Measurements from ENCODE around the gene SYNGR2.

Gene SYNGR2

GRCh38 chr17:78208486-78208885 lies 40.1 kb downstream of the SYNGR2 start:
- DNase-seq = no peak

GRCh38 chr17:78210111-78210510 lies 41.7 kb downstream of the SYNGR2 start:
- no peak for DNase-seq

DNA sequence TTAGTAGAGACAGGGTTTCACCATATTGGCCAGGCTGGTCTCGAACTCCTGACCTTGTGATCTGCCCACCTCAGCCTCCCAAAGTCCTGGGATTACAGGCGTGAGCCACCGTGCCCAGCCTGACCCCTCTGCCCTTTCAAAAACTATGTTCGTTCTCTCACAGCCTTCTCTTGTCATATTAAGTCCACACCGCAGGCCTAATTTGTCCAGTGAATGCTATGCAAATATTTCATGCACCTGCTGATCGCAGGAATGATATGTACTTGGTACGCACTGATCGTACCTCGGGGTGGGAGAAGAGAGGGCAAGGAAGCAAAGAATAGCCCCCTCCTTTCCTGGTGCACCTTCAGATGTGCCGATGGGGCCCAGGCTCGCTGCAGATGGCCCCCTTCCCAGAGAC lies 42.7 kb downstream of the SYNGR2 start:
- no peak for DNase-seq

DNA sequence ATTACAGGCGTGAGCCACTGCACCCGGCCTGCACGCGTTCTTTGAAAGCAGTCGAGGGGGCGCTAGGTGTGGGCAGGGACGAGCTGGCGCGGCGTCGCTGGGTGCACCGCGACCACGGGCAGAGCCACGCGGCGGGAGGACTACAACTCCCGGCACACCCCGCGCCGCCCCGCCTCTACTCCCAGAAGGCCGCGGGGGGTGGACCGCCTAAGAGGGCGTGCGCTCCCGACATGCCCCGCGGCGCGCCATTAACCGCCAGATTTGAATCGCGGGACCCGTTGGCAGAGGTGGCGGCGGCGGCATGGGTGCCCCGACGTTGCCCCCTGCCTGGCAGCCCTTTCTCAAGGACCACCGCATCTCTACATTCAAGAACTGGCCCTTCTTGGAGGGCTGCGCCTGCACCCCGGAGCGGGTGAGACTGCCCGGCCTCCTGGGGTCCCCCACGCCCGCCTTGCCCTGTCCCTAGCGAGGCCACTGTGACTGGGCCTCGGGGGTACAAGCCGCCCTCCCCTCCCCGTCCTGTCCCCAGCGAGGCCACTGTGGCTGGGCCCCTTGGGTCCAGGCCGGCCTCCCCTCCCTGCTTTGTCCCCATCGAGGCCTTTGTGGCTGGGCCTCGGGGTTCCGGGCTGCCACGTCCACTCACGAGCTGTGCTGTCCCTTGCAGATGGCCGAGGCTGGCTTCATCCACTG lies 45.8 kb downstream of the SYNGR2 start, which contains the start of gene BIRC5:
BIRC5 (plus strand) TSS at position 238 of the 690 bp plus-strand sequence; CDS start at position 302, 64 bp downstream.
- DNase-seq = peak; percentile 95

DNA sequence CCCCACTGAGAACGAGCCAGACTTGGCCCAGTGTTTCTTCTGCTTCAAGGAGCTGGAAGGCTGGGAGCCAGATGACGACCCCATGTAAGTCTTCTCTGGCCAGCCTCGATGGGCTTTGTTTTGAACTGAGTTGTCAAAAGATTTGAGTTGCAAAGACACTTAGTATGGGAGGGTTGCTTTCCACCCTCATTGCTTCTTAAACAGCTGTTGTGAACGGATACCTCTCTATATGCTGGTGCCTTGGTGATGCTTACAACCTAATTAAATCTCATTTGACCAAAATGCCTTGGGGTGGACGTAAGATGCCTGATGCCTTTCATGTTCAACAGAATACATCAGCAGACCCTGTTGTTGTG lies 46.3 kb downstream of the SYNGR2 start:
- no peak for DNase-seq

GRCh38 chr17:78219396-78220150 lies 51.2 kb downstream of the SYNGR2 start:
- DNase-seq = no peak

Data from activated CD4-positive, CD25-positive, alpha-beta regulatory T cell treated with anti-CD3 and anti-CD28 coated beads, Interleukin-2, amount 50 U/mL, for 72 hours (primary cell).